Kidney (tissue), 14 donors: Measurements from ENCODE around the gene NHLRC1. TPM values are rescaled to one million over a fixed set of nuclear protein-coding genes. Genes with fewer than 3 reads are reported as not detected.
"Not testable (repeated sequence)": the region's sequence is repeated elsewhere in the genome, so short reads cannot be mapped to it uniquely, and the experiment has no call there.

ENCODE experiments used
- DNase-seq, 5 donors: peaks; one replicate each; pipeline ENCODE4 v3.0.0-alpha.2; 2013 to 2020
- FAIRE-seq: peaks from 2 replicates; lab custom pipeline; 2012; peaks lifted over from hg19 to GRCh38; lab: Jason Lieb, UNC
- H3K27ac ChIP-seq, 2 donors: one replicate each; pipeline ENCODE4 v1.7.0; 2013; ENCODE audit warnings: low read depth in 2 of 2, low read length in 2 of 2, inconsistent platforms in 1 of 2
- H3K27me3 ChIP-seq: one replicate; pipeline ENCODE4 v1.7.1; 2013; ENCODE audit warnings: low read length, inconsistent platforms; ENCODE audit not compliant: control insufficient read depth, insufficient read depth
- H3K36me3 ChIP-seq, 3 donors: one replicate each; pipeline versions ENCODE4 v1.7.0 to v1.7.1; 2013; ENCODE audit warnings: low read length in 3 of 3, control low read depth in 1 of 3, inconsistent platforms in 1 of 3; ENCODE audit not compliant: insufficient read depth in 3 of 3, control insufficient read depth in 2 of 3
- H3K4me1 ChIP-seq, 3 donors: one replicate each; pipeline versions ENCODE4 v1.7.0 to v1.7.1; 2013; ENCODE audit warnings: low read length in 3 of 3, inconsistent platforms in 1 of 3, low read depth in 1 of 3; ENCODE audit not compliant: control insufficient read depth in 2 of 3, insufficient read depth in 2 of 3
- H3K4me3 ChIP-seq, 3 donors: one replicate each; pipeline versions ENCODE4 v1.7.0 to v1.8.1; 2013; ENCODE audit warnings: low read length in 3 of 3, control low read depth in 1 of 3, inconsistent platforms in 1 of 3
- H3K9ac ChIP-seq, 3 donors: one replicate each; pipeline versions ENCODE4 v1.7.0 to v1.7.1; 2013; ENCODE audit warnings: low read length in 3 of 3, control low read depth in 1 of 3, inconsistent platforms in 1 of 3
- H3K9me3 ChIP-seq, 3 donors: one replicate each; pipeline versions ENCODE4 v1.7.0 to v1.7.1; 2013; ENCODE audit warnings: low read length in 3 of 3, control low read depth in 1 of 3, inconsistent platforms in 1 of 3; ENCODE audit not compliant: control insufficient read depth in 2 of 3, insufficient read depth in 1 of 3
- intact Hi-C: fragments of 100-400 bp; cut with DNase I; formaldehyde crosslinking; loops from one replicate; pipeline ENCODE4 v1.11.1; 2022
- polyA plus RNA-seq: library from polyadenylated mRNA; stranded (reverse); fragments of 350-450 nt; fragmentation: Illumina TruSeq; extraction: RNeasy Lipid Tissue Mini Kit (QIAGEN cat#74804); gene quantifications from one replicate; pipeline ENCODE4 v1.2.3, GENCODE V29; 2014; ENCODE audit warnings: low read depth, low replicate concordance; ENCODE audit not compliant: insufficient read depth
- total RNA-seq: library from RNA; stranded (reverse); fragmentation: NEBNext Ultra II Directional; extraction: Animal tissue kit (Norgen Biotek cat#: 25700); gene quantifications from one replicate; pipeline ENCODE4 v1.2.1, GENCODE V29; 2021
- TF ChIP-seq, protein P1 (sequence below): IDR thresholded peaks from 3 replicates; pipeline ENCODE4 v1.5.1; 2012; ENCODE audit warnings: mild to moderate bottlenecking, moderate library complexity, borderline replicate concordance; ENCODE audit not compliant: insufficient read depth; ENCODE audit errors: extremely low read depth
- donor health status: control.
- donor health status: control.
- donor health status: control.
- donor health status: control.
- donor health status: control.
- donor health status: DM: yes; HTN: yes; CAD: no.
- donor health status: Normal renal cell carcinoma (clear cell type).

NHLRC1 gene
- total and polyA plus RNA-seq, 2 donors from 2014 or later: 1.8 to 2.0 TPM

DNA sequence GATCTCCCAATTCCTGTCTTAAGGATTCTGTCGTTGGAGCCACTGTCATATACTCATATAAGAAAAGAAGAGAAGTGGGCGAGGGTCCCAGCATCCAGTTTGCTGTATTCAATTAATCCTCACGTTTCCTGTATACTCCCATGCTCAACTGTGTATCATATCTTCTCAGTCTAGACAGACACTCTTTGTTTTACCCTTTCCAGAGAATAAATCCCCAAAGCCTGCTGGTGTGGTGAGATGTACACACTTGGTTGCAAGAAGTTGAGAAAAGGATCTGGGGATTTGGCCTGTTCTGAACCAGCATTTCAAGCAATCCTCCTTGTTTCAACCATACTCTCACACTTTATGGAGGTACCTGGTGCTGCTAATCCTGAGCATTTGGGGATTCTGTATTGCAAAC, 29.3 kb upstream of the NHLRC1 start:
- FAIRE-seq: no peak

DNA sequence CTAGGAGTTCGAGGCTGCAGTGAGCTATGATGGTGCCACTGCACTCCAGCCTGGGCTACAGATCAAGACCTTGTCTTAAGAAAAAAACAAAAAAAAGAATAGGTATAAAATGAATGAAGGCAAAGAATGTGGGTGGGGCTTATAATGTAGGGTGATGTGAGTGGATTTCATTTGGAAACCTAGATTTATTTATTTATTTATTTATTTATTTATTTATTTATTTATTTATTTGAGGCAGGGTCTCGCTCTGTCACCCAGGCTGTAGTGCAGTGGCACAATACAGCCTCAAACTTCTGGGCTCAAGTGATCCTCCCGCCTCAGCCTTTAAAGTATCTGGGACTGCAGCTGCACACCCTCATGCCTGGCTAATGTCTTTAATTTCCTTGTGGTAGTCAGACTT, 28.9 kb upstream of the NHLRC1 start:
- H3K4me1 ChIP-seq, FAIRE-seq, H3K9me3 ChIP-seq, H3K4me3 ChIP-seq, H3K9ac ChIP-seq, H3K36me3 ChIP-seq, DNase-seq, H3K27me3 ChIP-seq, H3K27ac ChIP-seq, intact Hi-C loops: not testable (repeated sequence)

More for the DNA sequence above, 29.3 kb upstream of the NHLRC1 start:
- Histone ChIP-seq H3K27me3 (no peaks in the 10 kb centered on the region), H3K9ac (no peak overlapping the region), H3K36me3 (peaks cover 0 to 3% (median 0%) of the 10 kb centered on the region in 3 donors), H3K4me1 (peaks cover 0 to 8% (median 8%) of the 10 kb centered on the region in 3 donors), H3K9me3 (no peaks in the 10 kb centered on the region), H3K4me3 (no peak overlapping the region), H3K27ac (no peak overlapping the region)
- intact Hi-C loops: no loop called here
- TF ChIP-seq, protein P1, sequence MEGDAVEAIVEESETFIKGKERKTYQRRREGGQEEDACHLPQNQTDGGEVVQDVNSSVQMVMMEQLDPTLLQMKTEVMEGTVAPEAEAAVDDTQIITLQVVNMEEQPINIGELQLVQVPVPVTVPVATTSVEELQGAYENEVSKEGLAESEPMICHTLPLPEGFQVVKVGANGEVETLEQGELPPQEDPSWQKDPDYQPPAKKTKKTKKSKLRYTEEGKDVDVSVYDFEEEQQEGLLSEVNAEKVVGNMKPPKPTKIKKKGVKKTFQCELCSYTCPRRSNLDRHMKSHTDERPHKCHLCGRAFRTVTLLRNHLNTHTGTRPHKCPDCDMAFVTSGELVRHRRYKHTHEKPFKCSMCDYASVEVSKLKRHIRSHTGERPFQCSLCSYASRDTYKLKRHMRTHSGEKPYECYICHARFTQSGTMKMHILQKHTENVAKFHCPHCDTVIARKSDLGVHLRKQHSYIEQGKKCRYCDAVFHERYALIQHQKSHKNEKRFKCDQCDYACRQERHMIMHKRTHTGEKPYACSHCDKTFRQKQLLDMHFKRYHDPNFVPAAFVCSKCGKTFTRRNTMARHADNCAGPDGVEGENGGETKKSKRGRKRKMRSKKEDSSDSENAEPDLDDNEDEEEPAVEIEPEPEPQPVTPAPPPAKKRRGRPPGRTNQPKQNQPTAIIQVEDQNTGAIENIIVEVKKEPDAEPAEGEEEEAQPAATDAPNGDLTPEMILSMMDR: no peak
- no peak for DNase-seq

DNA sequence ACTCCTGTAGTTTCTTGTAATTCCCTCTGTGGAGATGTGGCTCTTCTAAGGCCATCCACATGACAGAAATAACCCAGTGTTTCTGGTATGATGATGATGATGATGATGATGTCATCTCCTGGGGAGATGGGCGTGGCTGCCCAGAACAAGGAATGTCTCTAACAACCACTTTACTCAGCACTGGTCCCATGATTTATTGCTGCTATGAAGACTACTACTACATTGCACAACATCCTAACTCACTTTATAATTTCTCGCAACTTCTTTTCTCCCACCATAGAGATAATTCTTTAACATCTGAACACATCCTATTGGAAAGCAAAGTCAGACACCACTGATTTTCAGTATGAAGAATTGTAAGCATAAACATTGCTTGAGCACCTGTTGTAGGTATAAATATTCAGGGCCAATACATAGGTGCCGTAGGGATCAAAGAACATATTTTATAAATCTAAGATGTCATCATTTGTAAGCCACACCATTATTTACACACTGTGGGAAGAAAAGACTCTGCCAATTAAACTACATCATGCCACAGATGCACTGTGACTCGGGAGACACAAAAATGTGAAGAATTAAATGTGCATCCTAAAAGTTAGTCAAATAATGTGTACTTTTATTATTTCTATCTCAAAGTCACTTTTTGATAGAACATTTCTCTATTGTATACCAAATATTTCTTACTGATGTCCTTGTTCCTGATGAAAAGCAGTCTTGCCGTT, 26.0 kb upstream of the NHLRC1 start:
- Histone ChIP-seq H3K4me1 (peaks cover 0 to 4% (median 2%) of the 10 kb centered on the region in 3 donors), H3K4me3 (no peak overlapping the region), H3K36me3 (peaks cover 0 to 7% (median 7%) of the 10 kb centered on the region in 3 donors), H3K9ac (no peak overlapping the region), H3K27me3 (no peaks in the 10 kb centered on the region), H3K27ac (peak overlapping the region in 1 of 2 donors; percentile 13), H3K9me3 (no peaks in the 10 kb centered on the region)
- FAIRE-seq (no peak), DNase-seq (no peak)
- intact Hi-C loops: no loop called here
- TF ChIP-seq, protein P1: no peak

DNA sequence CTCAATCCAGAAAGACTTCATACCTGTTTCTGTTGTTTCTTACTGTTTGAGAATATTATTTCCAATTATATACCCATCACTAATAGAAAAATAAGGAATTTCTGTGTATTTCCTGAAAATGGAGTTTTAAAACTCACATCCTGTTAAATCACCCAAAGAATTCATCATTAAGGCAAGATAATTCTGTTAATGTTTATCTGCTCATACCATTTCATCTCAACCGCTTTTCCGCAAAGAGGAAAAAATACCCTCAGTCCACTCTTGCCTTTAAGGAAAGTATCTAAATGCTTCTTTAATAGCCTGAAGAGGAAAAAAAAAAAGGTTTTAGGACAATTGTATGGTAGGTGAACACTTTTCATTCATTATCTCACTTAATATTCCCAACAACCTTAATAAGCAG, 25.1 kb upstream of the NHLRC1 start:
- Histone ChIP-seq H3K4me1 (peaks cover 0 to under 1% (median 0%) of the 10 kb centered on the region in 3 donors), H3K9me3 (no peaks in the 10 kb centered on the region), H3K27ac (peak overlapping the region; percentile 13 to 59), H3K4me3 (no peak overlapping the region), H3K36me3 (peaks cover 0 to 12% (median 8%) of the 10 kb centered on the region in 3 donors), H3K9ac (no peak overlapping the region), H3K27me3 (no peaks in the 10 kb centered on the region)
- intact Hi-C loops: no loop called here
- FAIRE-seq: no peak
- no peak for DNase-seq
- TF ChIP-seq, protein P1: no peak
